MCF 10A (cell line): ENCODE data around the gene ENPEP. TPM values are rescaled to one million over a fixed set of nuclear protein-coding genes. Genes with fewer than 3 reads are reported as not detected.
"Not testable (repeated sequence)": the region's sequence is repeated elsewhere in the genome, so short reads cannot be mapped to it uniquely, and the experiment has no call there.

Experiments used
- BruUV-seq: library from RNA; stranded (reverse); fragments of 400-500 nt; replicated peaks from 2 replicates; lab custom pipeline; 2021; lab: Mats Ljungman, UMichigan
- CTCF ChIA-PET: fragments of 300-600 bp; sonication (Branson Sonifier 250); formaldehyde crosslinking; extraction: SDS; loops from one replicate; lab custom pipeline; 2021; ENCODE audit warnings: antibody characterized with exemption, inconsistent platforms; lab: Yijun Ruan, JAX
- POLR2A ChIA-PET: fragments of 300-600, 350-650 bp; sonication (Branson Sonifier 250); formaldehyde crosslinking; extraction: SDS; loops from one replicate; lab custom pipeline; 2020; ENCODE audit warnings: antibody characterized with exemption, inconsistent platforms; lab: Yijun Ruan, JAX
- DNase-seq: peaks from one replicate; pipeline ENCODE4 v3.0.0-alpha.2; 2018; ENCODE audit not compliant: unreplicated experiment
- H3K27ac Mint-ChIP-seq: one replicate; pipeline ENCODE4 v1.8.0; 2022; ENCODE audit warnings: mild to moderate bottlenecking, low read depth, mixed read lengths; ENCODE audit not compliant: unreplicated experiment
- H3K27me3 Mint-ChIP-seq: one replicate; pipeline ENCODE4 v1.8.0; 2022; ENCODE audit warnings: mixed read lengths; ENCODE audit not compliant: insufficient read depth, unreplicated experiment
- H3K36me3 Mint-ChIP-seq: one replicate; pipeline ENCODE4 v1.8.0; 2022; ENCODE audit warnings: mild to moderate bottlenecking, moderate library complexity, mixed read lengths; ENCODE audit not compliant: insufficient read depth, unreplicated experiment
- H3K4me1 Mint-ChIP-seq: one replicate; pipeline ENCODE4 v1.8.0; 2022; ENCODE audit warnings: mixed read lengths; ENCODE audit not compliant: insufficient read depth, unreplicated experiment
- H3K4me3 Mint-ChIP-seq: one replicate; pipeline ENCODE4 v1.8.0; 2022; ENCODE audit warnings: mild to moderate bottlenecking, moderate library complexity, mixed read lengths; ENCODE audit not compliant: unreplicated experiment
- H3K9me3 Mint-ChIP-seq: one replicate; pipeline ENCODE4 v1.8.0; 2022; ENCODE audit warnings: mixed read lengths; ENCODE audit not compliant: unreplicated experiment
- CTCF ChIP-seq: fragments of 200-600 bp; IDR thresholded peaks from one replicate; pipeline ENCODE4 v1.8.0; 2022; ENCODE audit warnings: antibody characterized with exemption, mild to moderate bottlenecking; ENCODE audit not compliant: unreplicated experiment
- intact Hi-C: fragments of 100-400 bp; cut with micrococcal nuclease; formaldehyde crosslinking; loops from 2 replicates; pipeline ENCODE4 v1.14.1; 2022
- total RNA-seq: library from RNA; stranded (reverse); gene quantifications from 2 replicates; pipeline ENCODE4 v1.2.3, GENCODE V29; 2022

Gene ENPEP
- total RNA-seq, 1 experiment from 2014 or later: not detected

GRCh38 chr4:110485452-110485851 is 9.5 kb downstream of the ENPEP start:
- H3K27ac Mint-ChIP-seq: no peak overlapping the region
- H3K9me3 Mint-ChIP-seq: no peaks in the 10 kb centered on the region
- intact Hi-C loops: no loop called here
- TF ChIP-seq CTCF: no peak
- BruUV-seq: no TSS peak
- H3K36me3 Mint-ChIP-seq: no peaks in the 10 kb centered on the region
- ChIA-PET CTCF (interaction anchor here (1.1 to 2.1 kb wide), 2 partner anchors 24 to 480 kb away, joined by 3 to 7 read pairs; no protein-coding TSS in a partner anchor), POLR2A (interaction anchor here (1.0 kb wide), 1 partner anchor 496 kb away, joined by 3 read pairs; no protein-coding TSS in a partner anchor)
- no peak overlapping the region for H3K4me3 Mint-ChIP-seq
- peaks cover 10% of the 10 kb centered on the region for H3K4me1 Mint-ChIP-seq
- no peaks in the 10 kb centered on the region for H3K27me3 Mint-ChIP-seq
- DNase-seq: no peak

- Mint-ChIP-seq H3K4me1 (peaks cover 10% of the 10 kb centered on the region), H3K9me3 (no peaks in the 10 kb centered on the region), H3K27me3 (no peaks in the 10 kb centered on the region), H3K27ac (no peak overlapping the region), H3K4me3 (no peak overlapping the region), H3K36me3 (no peaks in the 10 kb centered on the region)
- DNase-seq: no peak
- TF ChIP-seq CTCF: no peak
- ChIA-PET POLR2A (no interaction called here), CTCF (no interaction called here)
- BruUV-seq: no TSS peak
- intact Hi-C loops: no loop called here
These were observed 10.3 kb downstream of the ENPEP start for GRCh38 chr4:110486256-110486655.

GRCh38 chr4:110486850-110487249 is 10.9 kb downstream of the ENPEP start:
- H3K27ac Mint-ChIP-seq, intact Hi-C loops, H3K27me3 Mint-ChIP-seq, H3K36me3 Mint-ChIP-seq, H3K4me3 Mint-ChIP-seq, H3K4me1 Mint-ChIP-seq, BruUV-seq, H3K9me3 Mint-ChIP-seq, DNase-seq, POLR2A ChIA-PET: not testable (repeated sequence)
- CTCF ChIA-PET: interaction anchor here (2.0 to 2.1 kb wide), 2 partner anchors 22 to 437 kb away, joined by 6 to 10 read pairs; no protein-coding TSS in a partner anchor

GRCh38 chr4:110487873-110488272 is 11.9 kb downstream of the ENPEP start:
- H3K27me3 Mint-ChIP-seq: no peaks in the 10 kb centered on the region
- intact Hi-C loops: no loop called here
- H3K27ac Mint-ChIP-seq: no peak overlapping the region
- no peak overlapping the region for H3K4me3 Mint-ChIP-seq
- ChIA-PET POLR2A (no interaction called here), CTCF (interaction anchor here (0.6 to 2.1 kb wide), 14 partner anchors 11 to 482 kb away, joined by 3 to 10 read pairs (median 4); no protein-coding TSS in a partner anchor)
- H3K36me3 Mint-ChIP-seq: no peaks in the 10 kb centered on the region
- no peaks in the 10 kb centered on the region for H3K9me3 Mint-ChIP-seq
- no peak for TF ChIP-seq CTCF
- peak; percentile 35 for DNase-seq
- H3K4me1 Mint-ChIP-seq: peaks cover 10% of the 10 kb centered on the region
- no TSS peak for BruUV-seq
